Uterus (tissue), 2 donors: Measurements from ENCODE around the gene ARID2.

Experiments used
- POLR2A ChIP-seq, 2 donors: fragments of 450-650 bp; IDR thresholded peaks; one replicate each; pipeline ENCODE4 v1.6.1; 2016; ENCODE audit warnings: antibody characterized with exemption in 2 of 2, mild to moderate bottlenecking in 1 of 2, moderate library complexity in 1 of 2
- TF ChIP-seq, protein P1 (sequence below), 4 experiments: fragments of 200-600 bp in 2 of 4; fragments of 450-650 bp in 2 of 4; sonication (generic) in 2 of 4; IDR thresholded peaks; one replicate each; pipeline ENCODE4 v1.5.1; 2016 to 2019; ENCODE audit warnings: antibody characterized with exemption in 4 of 4, mild to moderate bottlenecking in 2 of 4, moderate library complexity in 1 of 4

DNA sequence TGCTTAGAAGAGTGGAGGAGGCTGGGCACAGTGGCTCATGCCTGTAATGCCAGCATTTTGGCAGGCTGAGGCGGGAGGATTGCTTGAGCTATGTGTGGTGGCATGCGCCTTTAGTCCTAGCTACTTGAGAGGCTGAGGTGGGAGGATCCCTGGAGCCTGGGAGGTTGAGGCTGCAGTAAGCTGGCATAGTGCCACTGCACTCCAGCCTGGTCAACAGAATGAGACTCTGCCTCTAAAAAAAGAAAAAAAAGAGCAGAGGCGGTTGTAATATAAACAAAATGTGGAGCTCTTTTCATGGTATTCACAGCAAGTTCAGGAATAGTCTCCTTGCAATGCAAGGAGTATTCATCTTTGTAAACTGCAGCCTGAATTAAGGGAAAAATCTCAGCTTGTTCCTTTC is 27.2 kb downstream of the ARID2 start:
- TF ChIP-seq, protein P1, sequence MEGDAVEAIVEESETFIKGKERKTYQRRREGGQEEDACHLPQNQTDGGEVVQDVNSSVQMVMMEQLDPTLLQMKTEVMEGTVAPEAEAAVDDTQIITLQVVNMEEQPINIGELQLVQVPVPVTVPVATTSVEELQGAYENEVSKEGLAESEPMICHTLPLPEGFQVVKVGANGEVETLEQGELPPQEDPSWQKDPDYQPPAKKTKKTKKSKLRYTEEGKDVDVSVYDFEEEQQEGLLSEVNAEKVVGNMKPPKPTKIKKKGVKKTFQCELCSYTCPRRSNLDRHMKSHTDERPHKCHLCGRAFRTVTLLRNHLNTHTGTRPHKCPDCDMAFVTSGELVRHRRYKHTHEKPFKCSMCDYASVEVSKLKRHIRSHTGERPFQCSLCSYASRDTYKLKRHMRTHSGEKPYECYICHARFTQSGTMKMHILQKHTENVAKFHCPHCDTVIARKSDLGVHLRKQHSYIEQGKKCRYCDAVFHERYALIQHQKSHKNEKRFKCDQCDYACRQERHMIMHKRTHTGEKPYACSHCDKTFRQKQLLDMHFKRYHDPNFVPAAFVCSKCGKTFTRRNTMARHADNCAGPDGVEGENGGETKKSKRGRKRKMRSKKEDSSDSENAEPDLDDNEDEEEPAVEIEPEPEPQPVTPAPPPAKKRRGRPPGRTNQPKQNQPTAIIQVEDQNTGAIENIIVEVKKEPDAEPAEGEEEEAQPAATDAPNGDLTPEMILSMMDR (IDR thresholded peaks at IDR 0.05), result no peak
- no peak for TF ChIP-seq POLR2A (IDR thresholded peaks at IDR 0.05)
